Gastrocnemius medialis (tissue), 4 donors: ENCODE results near the gene OGDH.

ENCODE experiments used
- CTCF ChIP-seq, 5 experiments: fragments of 450-650 bp in 3 of 5; fragments of 200-600 bp in 2 of 5; sonication (generic) in 2 of 5; IDR thresholded peaks in 4 of 5; conservative IDR thresholded peaks in 1 of 5; 1 replicate in 4 of 5; 2 replicates in 1 of 5; pipeline ENCODE4 v1.5.1; 2016 to 2019; ENCODE audit warnings: antibody characterized with exemption in 5 of 5, mild to moderate bottlenecking in 3 of 5, moderate library complexity in 3 of 5
- POLR2A ChIP-seq, 2 donors: fragments of 450-650 bp; IDR thresholded peaks; one replicate each; pipeline ENCODE4 v1.6.1; 2017; ENCODE audit warnings: antibody characterized with exemption in 2 of 2, mild to moderate bottlenecking in 2 of 2, moderate library complexity in 2 of 2

- TF ChIP-seq POLR2A (IDR thresholded peaks at IDR 0.05), result no peak
- no peak for TF ChIP-seq CTCF (IDR thresholded peaks at IDR 0.05 in 4 of 5, conservative IDR thresholded peaks at IDR 0.05 in 1 of 5)
Observed at GRCh38 chr7:44572771-44573170, 33.7 kb upstream of the OGDH start.
